ENCODE results near the gene PACRG.

DNA sequence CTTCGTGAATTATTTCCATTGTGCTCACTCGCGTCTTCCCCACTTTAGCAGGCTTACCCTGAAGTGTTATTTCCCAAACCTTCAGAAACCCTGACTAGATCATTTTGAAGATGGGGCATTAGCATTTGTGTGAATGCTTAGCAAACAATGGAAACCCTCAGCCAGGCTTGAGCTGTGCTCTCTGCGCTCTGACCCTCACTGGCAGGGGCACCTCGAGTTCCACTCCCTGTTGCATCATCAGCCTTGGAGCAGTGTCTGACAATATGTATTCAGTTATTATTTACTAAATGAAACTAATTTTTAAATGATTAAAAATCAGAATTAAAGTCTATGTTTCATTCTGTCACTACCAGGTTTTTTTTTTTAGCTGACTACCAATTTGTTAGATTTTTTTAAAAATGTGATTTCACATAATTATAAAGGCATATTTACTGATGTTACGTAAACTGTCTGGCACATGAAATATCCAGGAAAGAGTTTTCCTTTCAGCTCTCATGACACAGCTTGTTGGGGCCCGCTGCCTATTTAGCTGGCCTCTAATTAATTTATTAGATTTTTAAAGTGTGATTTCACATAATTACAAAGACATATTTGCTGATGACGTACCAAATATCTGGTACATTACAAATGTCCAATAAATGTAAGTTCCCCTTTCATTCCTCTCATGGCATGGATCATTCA lies 155.2 kb downstream of the PACRG start:
- TF ChIP-seq SIN3A (IDR thresholded peaks at IDR 0.05; ENCODE audit: borderline replicate concordance, insufficient read depth, low read length), result no peak
- no peak for TF ChIP-seq REST (IDR thresholded peaks at IDR 0.05; ENCODE audit: insufficient read depth in 1 of 2, low read depth in 2 of 2, low read length in 2 of 2)
- TF ChIP-seq TAF1 (IDR thresholded peaks at IDR 0.05; ENCODE audit: borderline replicate concordance, insufficient read depth, low read length), result no peak
- no peak for TF ChIP-seq POLR2AphosphoS5 (IDR thresholded peaks at IDR 0.05; ENCODE audit: low read depth, low read length)
- no peak for TF ChIP-seq FOXP2 (optimal IDR thresholded peaks at IDR 0.05; ENCODE audit: borderline replicate concordance, extremely low read depth, extremely low read length, insufficient read depth)
